GM23248 (cell line): ENCODE data around the gene MRTFA. TPM values are rescaled to one million over a fixed set of nuclear protein-coding genes. Genes with fewer than 3 reads are reported as not detected.
A peak's percentile ranks its signal among the peaks of the same experiment; 100 is the strongest.
"Not testable (repeated sequence)": the region's sequence is repeated elsewhere in the genome, so short reads cannot be mapped to it uniquely, and the experiment has no call there.

Experiments
- DNase-seq: peaks from one replicate; pipeline ENCODE4 v3.0.0-alpha.2; 2015
- H2AFZ ChIP-seq: fragments of 200-600 bp; sonication (generic); 2 replicates; pipeline ENCODE4 v1.6.1; 2016; ENCODE audit warnings: antibody characterized with exemption
- H3F3A ChIP-seq: fragments of 200-600 bp; sonication (generic); 2 replicates; pipeline ENCODE4 v1.6.1; 2016; ENCODE audit warnings: mild to moderate bottlenecking, antibody characterized with exemption, mixed run types; ENCODE audit not compliant: insufficient read depth
- H3K27ac ChIP-seq: fragments of 200-600 bp; sonication (generic); 2 replicates; pipeline ENCODE4 v1.5.1; 2016; ENCODE audit warnings: mild to moderate bottlenecking
- H3K27me3 ChIP-seq: fragments of 200-600 bp; sonication (generic); replicated peaks from 2 replicates; pipeline ENCODE4 v1.6.1; 2016; ENCODE audit warnings: mild to moderate bottlenecking; ENCODE audit not compliant: insufficient read depth
- H3K36me3 ChIP-seq: fragments of 200-600 bp; sonication (generic); 2 replicates; pipeline ENCODE4 v1.6.1; 2016; ENCODE audit warnings: low read depth, mild to moderate bottlenecking
- H3K4me1 ChIP-seq: fragments of 200-600 bp; sonication (generic); 2 replicates; pipeline ENCODE4 v1.6.1; 2016; ENCODE audit warnings: mild to moderate bottlenecking; ENCODE audit not compliant: insufficient read depth
- H3K4me2 ChIP-seq: fragments of 200-600 bp; sonication (generic); one replicate; pipeline ENCODE4 v1.6.1; 2016; ENCODE audit warnings: mild to moderate bottlenecking; ENCODE audit not compliant: unreplicated experiment
- H3K4me3 ChIP-seq: fragments of 200-600 bp; sonication (generic); 2 replicates; pipeline ENCODE4 v1.5.1; 2016; ENCODE audit warnings: mild to moderate bottlenecking
- H3K79me2 ChIP-seq: fragments of 200-600 bp; sonication (generic); 2 replicates; pipeline ENCODE4 v1.6.1; 2016; ENCODE audit warnings: mild to moderate bottlenecking; ENCODE audit not compliant: insufficient read depth
- H3K9ac ChIP-seq: fragments of 200-600 bp; sonication (generic); 2 replicates; pipeline ENCODE4 v1.6.1; 2016; ENCODE audit warnings: mild to moderate bottlenecking
- H3K9me2 ChIP-seq: fragments of 200-600 bp; sonication (generic); 2 replicates; pipeline ENCODE4 v1.6.1; 2016; ENCODE audit warnings: mixed run types, mild to moderate bottlenecking, moderate library complexity; ENCODE audit not compliant: insufficient read depth
- H3K9me3 ChIP-seq: fragments of 200-600 bp; sonication (generic); one replicate; pipeline ENCODE4 v1.6.1; 2017; ENCODE audit warnings: low read depth
- H4K20me1 ChIP-seq: fragments of 200-600 bp; sonication (generic); 2 replicates; pipeline ENCODE4 v1.6.0; 2016; ENCODE audit not compliant: insufficient read depth
- EZH2 ChIP-seq: fragments of 200-600 bp; sonication (generic); IDR thresholded peaks from 2 replicates; pipeline ENCODE4 v1.6.1; 2018; ENCODE audit warnings: antibody characterized with exemption, mild to moderate bottlenecking; ENCODE audit not compliant: insufficient read depth, poor library complexity, severe bottlenecking
- EZH2phosphoT487 ChIP-seq: fragments of 200-600 bp; sonication (generic); IDR thresholded peaks from 2 replicates; pipeline ENCODE4 v1.6.1; 2018; ENCODE audit warnings: antibody characterized with exemption, moderate library complexity, mild to moderate bottlenecking, low read depth; ENCODE audit not compliant: insufficient read depth
- WGBS, 2 experiments: methylation state at CpG; one replicate each; pipeline ENCODE4 v1.1.6; 2015 to 2017; ENCODE audit warnings: low lambda C conversion rate in 2 of 2, low coverage in 1 of 2; ENCODE audit errors: missing lambda C conversion rate in 2 of 2; 5-methylcytosine and 5-hydroxymethylcytosine counted together
- in situ Hi-C: fragments of 300-500 bp; cut with MboI; formaldehyde crosslinking; loops from 2 replicates; pipeline ENCODE4 v1.15.0; 2020
- polyA plus RNA-seq: library from polyadenylated mRNA; unstranded; fragments of >200 nt; fragmentation: Nextera tagmentation; extraction: Ambion mirVana; gene quantifications from 2 replicates; pipeline ENCODE4 v1.2.1, GENCODE V29; 2016
- total RNA-seq: library from RNA; depleted of rRNA; stranded (reverse); fragments of >200 nt; shearing (Covaris generic); gene quantifications from 2 replicates; pipeline ENCODE4 v1.2.3, GENCODE V29; 2014

The MRTFA gene
- total and polyA plus RNA-seq, 2 experiments from 2014 or later: 24.2 to 49.2 TPM

- no peak for DNase-seq
These were observed 24.2 kb upstream of the MRTFA start for GRCh38 chr22:40660730-40661129.

GRCh38 chr22:40659166-40659565 is 22.6 kb upstream of the MRTFA start:
- Histone ChIP-seq H2AFZ (no peak overlapping the region), H3K4me3 (no peak overlapping the region), H3K36me3 (no peaks in the 10 kb centered on the region), H4K20me1 (no peaks in the 10 kb centered on the region), H3K4me1 (peaks cover 18% of the 10 kb centered on the region), H3F3A (peaks cover 14% of the 10 kb centered on the region), H3K79me2 (no peaks in the 10 kb centered on the region), H3K27me3 (no peaks in the 10 kb centered on the region), H3K4me2 (no peak overlapping the region), H3K9ac (no peak overlapping the region), H3K9me2 (no peaks in the 10 kb centered on the region), H3K27ac (no peak overlapping the region), H3K9me3 (no peaks in the 10 kb centered on the region)
- 96 to 97% methylated on average over 6 of the region's 6 CpGs for WGBS, 2 experiments
- TF ChIP-seq EZH2 (no peak), EZH2phosphoT487 (no peak)
- in situ Hi-C loops: no loop called here
- DNase-seq: no peak

More at GRCh38 chr22:40660730-40661129, 24.2 kb upstream of the MRTFA start:
- no peak for TF ChIP-seq EZH2phosphoT487
- no peak for TF ChIP-seq EZH2
- Histone ChIP-seq H3K27me3 (no peaks in the 10 kb centered on the region), H3K4me3 (no peak overlapping the region), H3K9me3 (no peaks in the 10 kb centered on the region), H3K9me2 (no peaks in the 10 kb centered on the region), H3F3A (peaks cover 16% of the 10 kb centered on the region), H4K20me1 (no peaks in the 10 kb centered on the region), H3K4me2 (no peak overlapping the region), H3K36me3 (no peaks in the 10 kb centered on the region), H3K27ac (no peak overlapping the region), H3K4me1 (peaks cover 18% of the 10 kb centered on the region), H3K79me2 (no peaks in the 10 kb centered on the region), H3K9ac (no peak overlapping the region), H2AFZ (no peak overlapping the region)
- in situ Hi-C loops: no loop called here
- WGBS, 2 experiments: 97 to 98% methylated on average over 3 of the region's 3 CpGs

- H3K27me3 ChIP-seq, in situ Hi-C loops, H3K79me2 ChIP-seq, H3K4me2 ChIP-seq, H4K20me1 ChIP-seq, H3K27ac ChIP-seq, H3K9me3 ChIP-seq, H3K9ac ChIP-seq, DNase-seq, H3K9me2 ChIP-seq, H3K36me3 ChIP-seq, H3K4me3 ChIP-seq: not testable (repeated sequence)
- 44 to 47% methylated on average over 10 of the region's 10 CpGs for WGBS, 2 experiments
- Histone ChIP-seq H3F3A (peaks cover 13% of the 10 kb centered on the region), H2AFZ (0 out of 2 replicates have a peak overlapping the region, but pooled peaks have one; percentile 5), H3K4me1 (peaks cover 25% of the 10 kb centered on the region)
These were observed 20.1 kb upstream of the MRTFA start for GRCh38 chr22:40656651-40657050.

- H3K4me3 ChIP-seq, H4K20me1 ChIP-seq, H2AFZ ChIP-seq, H3K79me2 ChIP-seq, in situ Hi-C loops, H3K9me2 ChIP-seq, H3K27me3 ChIP-seq, H3K9ac ChIP-seq, H3K27ac ChIP-seq, H3K4me2 ChIP-seq, H3K36me3 ChIP-seq, DNase-seq, H3K9me3 ChIP-seq: not testable (repeated sequence)
- Histone ChIP-seq H3K4me1 (peaks cover 30% of the 10 kb centered on the region), H3F3A (peaks cover 19% of the 10 kb centered on the region)
- 97 to 98% methylated on average over 3 of the region's 3 CpGs for WGBS, 2 experiments
These were observed 19.4 kb upstream of the MRTFA start for GRCh38 chr22:40655941-40656340.

GRCh38 chr22:40654522-40655167 is 18.1 kb upstream of the MRTFA start:
- H4K20me1 ChIP-seq: no peaks in the 10 kb centered on the region
- peak overlapping the region; percentile 37 for H3K4me2 ChIP-seq
- H3K4me1 ChIP-seq: peaks cover 32% of the 10 kb centered on the region
- H3K27ac ChIP-seq: peak overlapping the region; percentile 82
- H3K4me3 ChIP-seq: no peak overlapping the region
- DNase-seq: peak; percentile 87
- in situ Hi-C loops: no loop called here
- H3F3A ChIP-seq: peaks cover 21% of the 10 kb centered on the region
- TF ChIP-seq EZH2 (no peak), EZH2phosphoT487 (no peak)
- 27 to 33% methylated on average over 11 of the region's 11 CpGs for WGBS, 2 experiments
- H3K27me3 ChIP-seq: no peaks in the 10 kb centered on the region
- H3K79me2 ChIP-seq: no peaks in the 10 kb centered on the region
- H3K9me3 ChIP-seq: no peaks in the 10 kb centered on the region
- H2AFZ ChIP-seq: peak overlapping the region; percentile 72
- peak overlapping the region; percentile 71 for H3K9ac ChIP-seq
- no peaks in the 10 kb centered on the region for H3K36me3 ChIP-seq
- H3K9me2 ChIP-seq: no peaks in the 10 kb centered on the region
